ENCODE data around the gene GDPD5.

DNA sequence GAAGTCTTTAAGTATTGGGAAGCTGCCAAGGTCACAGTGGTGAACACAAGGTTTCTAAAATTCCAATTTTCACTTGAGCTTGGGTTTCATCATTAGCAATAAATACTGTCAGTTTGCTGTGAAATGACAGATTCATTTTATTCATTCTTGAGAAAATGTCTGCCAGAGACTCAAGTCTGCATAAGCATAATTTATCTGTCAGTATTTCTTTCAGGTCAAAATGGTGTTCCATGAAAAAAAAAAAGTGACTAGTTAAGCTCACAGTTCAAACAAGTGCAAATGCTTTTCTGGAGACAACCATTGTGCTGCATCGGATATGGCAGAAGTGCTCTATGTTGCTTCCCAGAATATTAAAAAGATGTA is 8.1 kb upstream of the GDPD5 start:
- TF ChIP-seq, protein P1, sequence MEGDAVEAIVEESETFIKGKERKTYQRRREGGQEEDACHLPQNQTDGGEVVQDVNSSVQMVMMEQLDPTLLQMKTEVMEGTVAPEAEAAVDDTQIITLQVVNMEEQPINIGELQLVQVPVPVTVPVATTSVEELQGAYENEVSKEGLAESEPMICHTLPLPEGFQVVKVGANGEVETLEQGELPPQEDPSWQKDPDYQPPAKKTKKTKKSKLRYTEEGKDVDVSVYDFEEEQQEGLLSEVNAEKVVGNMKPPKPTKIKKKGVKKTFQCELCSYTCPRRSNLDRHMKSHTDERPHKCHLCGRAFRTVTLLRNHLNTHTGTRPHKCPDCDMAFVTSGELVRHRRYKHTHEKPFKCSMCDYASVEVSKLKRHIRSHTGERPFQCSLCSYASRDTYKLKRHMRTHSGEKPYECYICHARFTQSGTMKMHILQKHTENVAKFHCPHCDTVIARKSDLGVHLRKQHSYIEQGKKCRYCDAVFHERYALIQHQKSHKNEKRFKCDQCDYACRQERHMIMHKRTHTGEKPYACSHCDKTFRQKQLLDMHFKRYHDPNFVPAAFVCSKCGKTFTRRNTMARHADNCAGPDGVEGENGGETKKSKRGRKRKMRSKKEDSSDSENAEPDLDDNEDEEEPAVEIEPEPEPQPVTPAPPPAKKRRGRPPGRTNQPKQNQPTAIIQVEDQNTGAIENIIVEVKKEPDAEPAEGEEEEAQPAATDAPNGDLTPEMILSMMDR (conservative IDR thresholded peaks at IDR 0.05 in 1 of 2, IDR thresholded peaks at IDR 0.05 in 1 of 2; ENCODE audit: low read depth in 1 of 2, low read length in 2 of 2), result no peak
- no peak for TF ChIP-seq EZH2 (IDR thresholded peaks at IDR 0.05; ENCODE audit: low read length, missing control alignments)

Measured in fibroblast of lung (primary cell).